Aorta (tissue), 5 donors: Measurements from ENCODE around the gene MAST1. TPM values are rescaled to one million over a fixed set of nuclear protein-coding genes. Genes with fewer than 3 reads are reported as not detected.

Experiments
- ATAC-seq: fragments of 200-7000 bp; cut with Tn5 transposase; one replicate; pipeline ENCODE4 v1.9.1; 2022; ENCODE audit warnings: moderate library complexity; ENCODE audit not compliant: low FRiP score
- DNase-seq, 2 donors: peaks; one replicate each; pipeline ENCODE4 v3.0.0-alpha.2; 2020
- H3K27ac ChIP-seq, 2 donors: one replicate each; pipeline ENCODE4 v1.5.1; 2013; ENCODE audit warnings: low read length in 2 of 2, mild to moderate bottlenecking in 2 of 2, moderate library complexity in 2 of 2, control low read depth in 1 of 2, inconsistent platforms in 1 of 2, low read depth in 1 of 2
- H3K27me3 ChIP-seq, 2 donors: one replicate each; pipeline ENCODE4 v1.6.1; 2013; ENCODE audit warnings: control low read depth in 1 of 2, low read length in 1 of 2, mild to moderate bottlenecking in 1 of 2, moderate library complexity in 1 of 2; ENCODE audit not compliant: insufficient read depth in 2 of 2, control insufficient read depth in 1 of 2
- H3K36me3 ChIP-seq, 2 donors: one replicate each; pipeline ENCODE4 v1.6.1; 2013; ENCODE audit warnings: control low read depth in 1 of 2, low read length in 1 of 2, mild to moderate bottlenecking in 1 of 2; ENCODE audit not compliant: insufficient read depth in 2 of 2, control insufficient read depth in 1 of 2
- H3K4me1 ChIP-seq, 2 donors: one replicate each; pipeline ENCODE4 v1.6.1; 2013; ENCODE audit warnings: low read length in 2 of 2, control low read depth in 1 of 2, mild to moderate bottlenecking in 1 of 2, moderate library complexity in 1 of 2; ENCODE audit not compliant: insufficient read depth in 2 of 2, control insufficient read depth in 1 of 2
- H3K4me3 ChIP-seq, 2 donors: one replicate each; pipeline ENCODE4 v1.5.1; 2013; ENCODE audit warnings: low read length in 2 of 2, control low read depth in 1 of 2, mild to moderate bottlenecking in 1 of 2
- H3K9me3 ChIP-seq: one replicate; pipeline ENCODE4 v1.6.1; 2013; ENCODE audit warnings: mild to moderate bottlenecking, low read length; ENCODE audit not compliant: control insufficient read depth
- WGBS, 2 donors: extraction: QIAGEN DNeasy Blood & Tissue Kit; methylation state at CpG; one replicate each; pipeline ENCODE4 v1.1.7; 2013; 5-methylcytosine and 5-hydroxymethylcytosine counted together
- intact Hi-C, 2 donors: fragments of 100-400 bp; cut with DNase I; formaldehyde crosslinking; loops; one replicate each; pipeline versions ENCODE4 v1.14.2 to v1.15.0; 2022
- polyA plus RNA-seq, 2 donors: library from polyadenylated mRNA; stranded (reverse); fragments of 200-250 nt; gene quantifications; one replicate each; pipeline ENCODE4 v1.2.3, GENCODE V29; 2013
- total RNA-seq, 2 donors: library from RNA; stranded (reverse); fragmentation: NEBNext Ultra II Directional; extraction: Animal tissue kit (Norgen Biotek cat#: 25700); gene quantifications; one replicate each; pipeline ENCODE4 v1.2.1, GENCODE V29; 2021
- donor health status: healthy with polysubstance abuse.
- donor health status: Bipolar disorder and iron deficiency.
- donor health status: DM: no; HTN: no; CAD: no.
- donor health status: DM: no; HTN: no; CAD: no.
- donor health status: DM: yes; HTN: yes; CAD: no.

Gene MAST1
- total and polyA plus RNA-seq, 4 donors, result 0.13 to 0.54 TPM; not detected in 2

- Histone ChIP-seq H3K9me3 (no peaks in the 10 kb centered on the region), H3K4me1 (no peaks in the 10 kb centered on the region), H3K4me3 (no peak overlapping the region), H3K27me3 (no peaks in the 10 kb centered on the region), H3K27ac (no peak overlapping the region), H3K36me3 (peaks cover 0 to 2% of the 10 kb centered on the region in 2 donors)
- no peak for ATAC-seq
- intact Hi-C loops, result no loop called here
- DNase-seq, result peak in 1 of 2 donors; percentile 9
- WGBS, 2 donors, result 64 to 76% methylated on average over 3 of the region's 3 CpGs
Observed at GRCh38 chr19:12871681-12872080, 33.4 kb downstream of the MAST1 start.

- H3K36me3 ChIP-seq, result peaks cover 0 to 2% of the 10 kb centered on the region in 2 donors
- DNase-seq (peak in 1 of 2 donors; percentile 19), ATAC-seq (no peak)
- intact Hi-C loops, result no loop called here
- H3K4me3 ChIP-seq, result no peak overlapping the region
- H3K27ac ChIP-seq, result no peak overlapping the region
- no peaks in the 10 kb centered on the region for H3K9me3 ChIP-seq
- WGBS, 2 donors, result 90 to 92% methylated on average over 5 of the region's 5 CpGs
- no peaks in the 10 kb centered on the region for H3K27me3 ChIP-seq
- no peaks in the 10 kb centered on the region for H3K4me1 ChIP-seq
Observed at GRCh38 chr19:12872255-12872654, 33.9 kb downstream of the MAST1 start.

- intact Hi-C loops, result no loop called here
Observed at GRCh38 chr19:12872941-12873890, 34.9 kb downstream of the MAST1 start.

GRCh38 chr19:12873891-12874745 is 35.8 kb downstream of the MAST1 start:
- Histone ChIP-seq H3K4me1 (no peaks in the 10 kb centered on the region), H3K9me3 (no peaks in the 10 kb centered on the region), H3K27ac (no peak overlapping the region), H3K36me3 (peaks cover 0 to 5% of the 10 kb centered on the region in 2 donors), H3K4me3 (no peak overlapping the region), H3K27me3 (no peaks in the 10 kb centered on the region)
- 87 to 88% methylated on average over 79 to 86 of the region's 86 CpGs for WGBS, 2 donors
- DNase-seq (peak in 1 of 2 donors; percentile 42), ATAC-seq (peak; percentile 26)
- intact Hi-C loops, result no loop called here

More at GRCh38 chr19:12872941-12873890, 34.9 kb downstream of the MAST1 start:
- H3K36me3 ChIP-seq, result peaks cover 0 to 2% of the 10 kb centered on the region in 2 donors
- H3K27me3 ChIP-seq, result no peaks in the 10 kb centered on the region
- H3K9me3 ChIP-seq, result no peaks in the 10 kb centered on the region
- peak in 1 of 2 donors; percentile 76 for DNase-seq
- H3K4me3 ChIP-seq, result no peak overlapping the region
- H3K27ac ChIP-seq, result no peak overlapping the region
- WGBS, 2 donors, result 46 to 50% methylated on average over 65 to 70 of the region's 70 CpGs
- ATAC-seq, result peak; percentile 37
- no peaks in the 10 kb centered on the region for H3K4me1 ChIP-seq

- ATAC-seq (no peak), DNase-seq (no peak)
- Histone ChIP-seq H3K4me3 (no peak overlapping the region), H3K4me1 (no peaks in the 10 kb centered on the region), H3K36me3 (peaks cover 0 to 5% of the 10 kb centered on the region in 2 donors), H3K9me3 (no peaks in the 10 kb centered on the region), H3K27ac (no peak overlapping the region), H3K27me3 (no peaks in the 10 kb centered on the region)
- WGBS, 2 donors, result 94 to 96% methylated on average over 6 of the region's 6 CpGs
- intact Hi-C loops, result no loop called here
Observed at GRCh38 chr19:12875086-12875485, 36.8 kb downstream of the MAST1 start.

- ATAC-seq (peak; percentile 66), DNase-seq (peak; percentile 70 to 82)
- H3K4me3 ChIP-seq, result peak overlapping the region; percentile 60 to 61
- 8 to 10% methylated on average over 29 of the region's 29 CpGs for WGBS, 2 donors
- intact Hi-C loops, result no loop called here
- H3K4me1 ChIP-seq, result no peaks in the 10 kb centered on the region
- H3K27me3 ChIP-seq, result no peaks in the 10 kb centered on the region
- H3K9me3 ChIP-seq, result peaks cover 2% of the 10 kb centered on the region
- H3K27ac ChIP-seq, result peak overlapping the region; percentile 71 to 91
- H3K36me3 ChIP-seq, result peaks cover 0 to 5% of the 10 kb centered on the region in 2 donors
Observed at GRCh38 chr19:12880551-12881171, 42.3 kb downstream of the MAST1 start.

- Histone ChIP-seq H3K36me3 (peaks cover 0 to 3% of the 10 kb centered on the region in 2 donors), H3K27me3 (no peaks in the 10 kb centered on the region), H3K4me1 (no peaks in the 10 kb centered on the region), H3K9me3 (peaks cover 2% of the 10 kb centered on the region), H3K4me3 (peak within 1 kb of the TSS; percentile 60 to 61), H3K27ac (peak within 1 kb of the TSS; percentile 71 to 91)
- WGBS, 2 donors, result 0% methylated on average over 38 of the region's 38 CpGs
- intact Hi-C loops, result no loop called here
- DNase-seq (peak; percentile 98), ATAC-seq (peak; percentile 95)
Observed at GRCh38 chr19:12881172-12881808, 43.0 kb downstream of the MAST1 start, which contains the start of gene DNASE2. Gene DNASE2, minus strand, starts transcription at chr19:12881449. Its CDS starts 74 bp downstream, at chr19:12881375.

- no peaks in the 10 kb centered on the region for H3K4me1 ChIP-seq
- intact Hi-C loops, result no loop called here
Observed at GRCh38 chr19:12882589-12882988, 44.3 kb downstream of the MAST1 start.

More at GRCh38 chr19:12882589-12882988, 44.3 kb downstream of the MAST1 start:
- no peak overlapping the region for H3K4me3 ChIP-seq
- H3K27me3 ChIP-seq, result no peaks in the 10 kb centered on the region
- no peak for DNase-seq
- peaks cover 0 to 3% of the 10 kb centered on the region in 2 donors for H3K36me3 ChIP-seq
- H3K9me3 ChIP-seq, result peaks cover 2% of the 10 kb centered on the region
- H3K27ac ChIP-seq, result no peak overlapping the region
- no peak for ATAC-seq
- WGBS, 2 donors, result 74 to 83% methylated on average over 3 of the region's 3 CpGs
